Measurements from ENCODE around the gene OPCML.

DNA sequence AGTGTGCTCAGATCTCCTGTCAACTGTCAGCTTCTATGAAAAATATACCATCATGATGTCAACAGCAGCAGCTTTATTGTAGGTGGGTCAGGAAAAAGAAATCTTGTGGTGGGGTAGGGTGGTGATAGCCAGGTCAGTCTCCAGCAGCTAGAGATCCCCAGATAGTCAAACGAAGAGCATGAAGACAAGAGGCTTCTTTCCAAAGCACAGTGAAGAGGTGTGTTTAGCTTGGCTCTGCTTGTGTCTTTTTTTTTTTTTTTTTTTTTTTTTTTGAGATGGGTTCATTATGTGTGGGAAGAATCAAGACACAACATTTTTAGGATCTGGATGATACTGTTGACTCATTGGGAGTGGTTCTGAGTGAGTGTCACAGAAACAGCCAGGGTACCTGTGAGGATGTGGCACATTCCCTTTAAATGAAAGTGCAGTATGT lies 1086.4 kb downstream of the OPCML start:
- no peak for TF ChIP-seq EZH2 (IDR thresholded peaks at IDR 0.05; ENCODE audit: low read depth)
- no peak for TF ChIP-seq CTCF (conservative IDR thresholded peaks at IDR 0.05)

All from PC-9 (cell line).